HG03139 (cell line): ENCODE data around the gene CXorf49.
"Not testable (repeated sequence)": the region's sequence is repeated elsewhere in the genome, so short reads cannot be mapped to it uniquely, and the experiment has no call there.

Experiments
- ATAC-seq: cut with Tn5 transposase; IDR thresholded peaks from one replicate; pipeline ENCODE4 v1.9.1; 2021; ENCODE audit not compliant: unreplicated experiment

CXorf49 gene

DNA sequence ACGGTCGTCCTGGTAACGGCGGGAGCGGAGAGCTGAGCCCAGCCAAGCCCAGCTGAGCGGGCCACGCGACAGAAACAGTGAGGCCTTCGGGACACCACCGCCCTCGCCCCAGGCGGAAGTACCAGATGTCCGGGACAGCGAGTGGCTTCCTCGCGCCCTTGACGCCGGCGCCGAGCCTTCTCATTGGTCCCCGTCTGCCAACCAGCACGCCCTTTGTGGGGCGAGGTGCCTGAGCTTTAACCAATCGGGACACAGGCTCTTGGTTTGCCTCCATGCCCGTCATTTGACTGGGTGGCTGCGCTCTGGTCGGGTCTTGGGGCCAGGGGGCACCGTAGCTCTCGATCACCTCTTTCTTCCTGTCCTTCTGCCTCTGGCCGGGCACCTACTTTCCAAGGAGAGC, at the start of gene CXorf49:
CXorf49 (minus strand) TSS at position 101 of the 400 bp plus-strand sequence. CDS start 134 bp downstream, outside the sequence.
- ATAC-seq, result not testable (repeated sequence)

DNA sequence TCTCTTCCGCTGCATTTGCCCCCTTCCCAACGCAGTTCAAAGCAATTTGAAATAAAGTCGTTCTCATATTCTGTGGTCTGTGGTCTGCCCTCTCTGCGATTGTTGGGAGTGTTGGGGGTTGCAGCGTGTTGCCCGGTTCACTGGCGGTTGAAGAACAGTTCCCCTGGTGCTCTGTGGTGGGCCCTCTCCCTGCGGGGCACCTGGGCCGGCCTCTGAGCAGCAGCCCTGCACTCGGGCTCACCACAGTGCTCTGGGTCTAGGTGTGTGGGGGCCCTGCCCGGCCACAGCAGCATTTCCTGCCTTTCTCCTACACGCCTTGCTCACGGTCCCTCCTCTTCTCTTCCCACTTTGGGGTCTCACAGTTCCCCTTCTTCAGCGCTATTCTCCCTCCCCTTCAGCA, 49.0 kb upstream of the CXorf49 start:
- not testable (repeated sequence) for ATAC-seq

DNA sequence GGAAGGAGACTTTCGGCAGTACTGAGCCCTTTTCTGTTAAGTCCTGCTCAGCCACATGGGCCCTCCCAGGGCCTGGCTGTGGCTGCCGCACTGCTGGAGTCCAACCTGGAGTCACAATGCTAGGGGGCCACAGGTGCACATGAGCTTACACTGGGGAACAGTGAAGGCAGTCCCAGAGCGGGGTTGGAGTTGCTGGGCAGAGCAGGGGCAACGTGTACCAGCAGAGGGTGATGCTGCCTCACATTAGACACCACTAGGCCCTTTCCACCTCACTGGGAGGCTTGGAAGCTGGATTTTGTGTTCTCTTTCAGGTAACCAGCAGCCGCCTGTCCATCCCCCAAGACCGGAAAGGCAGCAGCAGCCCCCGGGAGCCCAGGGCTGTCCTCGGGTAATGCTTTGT, 47.5 kb upstream of the CXorf49 start:
- not testable (repeated sequence) for ATAC-seq

DNA sequence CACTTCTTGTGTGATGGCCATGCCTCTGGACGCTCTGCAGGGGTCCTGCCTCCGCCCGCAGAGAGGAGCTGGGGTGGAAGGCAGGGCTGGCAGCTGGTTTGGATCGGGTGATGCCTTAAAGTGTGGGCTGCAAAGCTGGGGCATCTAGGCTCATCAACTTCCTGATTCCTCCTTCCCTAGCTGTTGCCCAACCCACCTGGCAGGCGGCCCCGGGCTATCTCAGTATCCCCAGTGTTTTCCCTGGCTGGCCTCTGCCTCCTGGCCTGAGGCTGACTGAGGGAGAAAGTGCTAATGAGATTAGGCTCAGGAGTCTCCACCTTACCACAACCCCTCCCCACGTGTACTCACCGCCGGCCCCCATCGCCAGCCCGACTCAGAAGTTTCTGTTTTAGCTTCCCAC, 46.7 kb upstream of the CXorf49 start:
- not testable (repeated sequence) for ATAC-seq

DNA sequence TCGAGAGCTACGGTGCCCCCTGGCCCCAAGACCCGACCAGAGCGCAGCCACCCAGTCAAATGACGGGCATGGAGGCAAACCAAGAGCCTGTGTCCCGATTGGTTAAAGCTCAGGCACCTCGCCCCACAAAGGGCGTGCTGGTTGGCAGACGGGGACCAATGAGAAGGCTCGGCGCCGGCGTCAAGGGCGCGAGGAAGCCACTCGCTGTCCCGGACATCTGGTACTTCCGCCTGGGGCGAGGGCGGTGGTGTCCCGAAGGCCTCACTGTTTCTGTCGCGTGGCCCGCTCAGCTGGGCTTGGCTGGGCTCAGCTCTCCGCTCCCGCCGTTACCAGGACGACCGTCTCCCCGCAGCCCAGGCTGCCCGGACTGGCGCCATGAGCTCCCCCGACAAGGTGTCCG, 45.0 kb upstream of the CXorf49 start, which contains the start of gene CXorf49B:
CXorf49B (plus strand) TSS at position 301 of the 400 bp plus-strand sequence; CDS start at position 376, 75 bp downstream.
- ATAC-seq, result not testable (repeated sequence)

DNA sequence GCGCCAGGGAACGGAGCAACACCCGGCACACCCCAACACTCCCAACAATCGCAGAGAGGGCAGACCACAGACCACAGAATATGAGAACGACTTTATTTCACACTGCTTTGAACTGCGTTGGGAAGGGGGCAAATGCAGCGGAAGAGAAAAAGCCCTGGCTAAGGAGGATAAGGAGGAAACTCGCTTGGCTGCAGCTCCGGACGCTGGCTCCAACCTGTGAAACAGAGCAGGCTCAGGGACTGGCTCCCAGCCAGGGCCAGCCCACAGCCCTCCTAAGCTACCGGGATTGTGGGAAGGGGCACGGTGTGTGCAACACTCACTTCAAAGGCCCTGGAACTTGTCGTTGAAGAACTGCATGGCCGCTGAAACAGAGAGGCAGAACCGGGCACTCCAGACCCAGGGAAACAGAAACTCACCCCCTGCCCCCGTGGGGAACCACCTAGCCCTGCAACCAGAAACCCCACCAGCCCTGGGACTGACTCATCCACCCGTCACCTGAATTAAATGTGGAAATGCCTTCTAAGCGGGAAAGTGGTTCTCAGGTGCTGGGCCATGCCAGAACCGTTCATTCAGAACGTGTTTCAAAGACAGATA, 42.7 kb upstream of the CXorf49 start:
- not testable (repeated sequence) for ATAC-seq

DNA sequence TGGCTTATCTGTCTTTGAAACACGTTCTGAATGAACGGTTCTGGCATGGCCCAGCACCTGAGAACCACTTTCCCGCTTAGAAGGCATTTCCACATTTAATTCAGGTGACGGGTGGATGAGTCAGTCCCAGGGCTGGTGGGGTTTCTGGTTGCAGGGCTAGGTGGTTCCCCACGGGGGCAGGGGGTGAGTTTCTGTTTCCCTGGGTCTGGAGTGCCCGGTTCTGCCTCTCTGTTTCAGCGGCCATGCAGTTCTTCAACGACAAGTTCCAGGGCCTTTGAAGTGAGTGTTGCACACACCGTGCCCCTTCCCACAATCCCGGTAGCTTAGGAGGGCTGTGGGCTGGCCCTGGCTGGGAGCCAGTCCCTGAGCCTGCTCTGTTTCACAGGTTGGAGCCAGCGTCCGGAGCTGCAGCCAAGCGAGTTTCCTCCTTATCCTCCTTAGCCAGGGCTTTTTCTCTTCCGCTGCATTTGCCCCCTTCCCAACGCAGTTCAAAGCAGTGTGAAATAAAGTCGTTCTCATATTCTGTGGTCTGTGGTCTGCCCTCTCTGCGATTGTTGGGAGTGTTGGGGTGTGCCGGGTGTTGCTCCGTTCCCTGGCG, 2.3 kb upstream of the CXorf49 start:
- ATAC-seq, result not testable (repeated sequence)

DNA sequence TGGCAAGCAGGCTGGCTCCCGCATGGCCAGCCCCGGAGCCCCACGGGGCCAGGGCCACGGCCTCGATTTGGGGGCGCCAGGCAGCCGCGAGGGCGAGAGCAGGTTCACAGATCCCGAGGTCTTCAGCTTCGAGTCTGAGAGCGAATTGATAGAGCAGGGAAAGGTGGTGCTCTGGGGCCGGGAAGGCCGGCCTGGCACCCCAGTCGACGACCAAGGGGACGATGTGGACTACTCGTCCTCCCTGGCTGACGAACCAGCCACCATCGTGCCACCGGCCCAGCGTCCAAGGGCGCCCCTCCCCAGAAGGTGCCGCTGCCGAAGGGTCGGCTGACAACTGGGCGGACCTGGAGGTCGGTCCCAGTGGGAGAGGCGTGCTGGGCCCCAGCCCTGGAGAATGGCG, 1.1 kb upstream of the CXorf49 start:
- ATAC-seq, result not testable (repeated sequence)

DNA sequence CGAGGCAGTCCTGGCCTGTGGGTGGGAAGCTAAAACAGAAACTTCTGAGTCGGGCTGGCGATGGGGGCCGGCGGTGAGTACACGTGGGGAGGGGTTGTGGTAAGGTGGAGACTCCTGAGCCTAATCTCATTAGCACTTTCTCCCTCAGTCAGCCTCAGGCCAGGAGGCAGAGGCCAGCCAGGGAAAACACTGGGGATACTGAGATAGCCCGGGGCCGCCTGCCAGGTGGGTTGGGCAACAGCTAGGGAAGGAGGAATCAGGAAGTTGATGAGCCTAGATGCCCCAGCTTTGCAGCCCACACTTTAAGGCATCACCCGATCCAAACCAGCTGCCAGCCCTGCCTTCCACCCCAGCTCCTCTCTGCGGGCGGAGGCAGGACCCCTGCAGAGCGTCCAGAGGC, 1.8 kb downstream of the CXorf49 start:
- not testable (repeated sequence) for ATAC-seq

DNA sequence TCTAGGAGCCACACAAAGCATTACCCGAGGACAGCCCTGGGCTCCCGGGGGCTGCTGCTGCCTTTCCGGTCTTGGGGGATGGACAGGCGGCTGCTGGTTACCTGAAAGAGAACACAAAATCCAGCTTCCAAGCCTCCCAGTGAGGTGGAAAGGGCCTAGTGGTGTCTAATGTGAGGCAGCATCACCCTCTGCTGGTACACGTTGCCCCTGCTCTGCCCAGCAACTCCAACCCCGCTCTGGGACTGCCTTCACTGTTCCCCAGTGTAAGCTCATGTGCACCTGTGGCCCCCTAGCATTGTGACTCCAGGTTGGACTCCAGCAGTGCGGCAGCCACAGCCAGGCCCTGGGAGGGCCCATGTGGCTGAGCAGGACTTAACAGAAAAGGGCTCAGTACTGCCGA, 2.5 kb downstream of the CXorf49 start:
- not testable (repeated sequence) for ATAC-seq

DNA sequence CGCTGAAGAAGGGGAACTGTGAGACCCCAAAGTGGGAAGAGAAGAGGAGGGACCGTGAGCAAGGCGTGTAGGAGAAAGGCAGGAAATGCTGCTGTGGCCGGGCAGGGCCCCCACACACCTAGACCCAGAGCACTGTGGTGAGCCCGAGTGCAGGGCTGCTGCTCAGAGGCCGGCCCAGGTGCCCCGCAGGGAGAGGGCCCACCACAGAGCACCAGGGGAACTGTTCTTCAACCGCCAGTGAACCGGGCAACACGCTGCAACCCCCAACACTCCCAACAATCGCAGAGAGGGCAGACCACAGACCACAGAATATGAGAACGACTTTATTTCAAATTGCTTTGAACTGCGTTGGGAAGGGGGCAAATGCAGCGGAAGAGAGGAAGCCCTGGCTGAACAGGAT, 4.0 kb downstream of the CXorf49 start:
- not testable (repeated sequence) for ATAC-seq

DNA sequence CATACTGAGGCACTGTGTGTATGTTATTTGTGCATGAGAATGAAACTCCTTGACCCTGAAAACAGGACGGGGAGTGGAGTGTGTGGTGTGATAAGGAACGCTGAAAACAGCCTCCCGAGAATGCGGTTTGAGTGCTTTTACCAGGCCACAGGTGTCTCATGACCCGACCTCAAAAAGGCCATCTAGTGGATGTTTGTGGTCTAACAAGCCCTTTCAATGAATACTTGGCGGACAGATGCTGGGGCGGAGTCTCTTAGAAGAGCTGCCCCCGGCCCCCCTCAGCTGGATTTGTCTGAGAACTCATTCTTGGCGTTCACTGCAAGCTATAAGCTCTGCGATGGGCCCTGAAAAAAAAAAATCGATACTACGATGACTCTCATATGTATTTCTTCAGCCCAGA, 15.2 kb downstream of the CXorf49 start:
- not testable (repeated sequence) for ATAC-seq

DNA sequence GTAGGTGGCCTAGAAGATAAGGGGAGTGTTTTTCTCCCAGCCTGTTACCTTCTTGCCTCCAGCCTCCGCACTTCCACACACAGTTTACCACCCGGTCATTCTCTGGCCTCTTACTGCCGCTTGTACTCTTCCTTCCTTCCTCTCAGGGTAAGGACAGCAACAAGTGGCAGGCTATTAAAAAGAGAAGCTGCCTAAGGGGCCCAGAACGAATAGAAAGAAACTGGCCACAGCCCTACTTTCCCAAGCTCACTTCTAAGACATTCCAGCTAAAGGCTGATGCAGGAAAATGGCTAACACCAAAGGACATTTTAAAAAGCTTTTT, 19.1 kb downstream of the CXorf49 start:
- not testable (repeated sequence) for ATAC-seq

DNA sequence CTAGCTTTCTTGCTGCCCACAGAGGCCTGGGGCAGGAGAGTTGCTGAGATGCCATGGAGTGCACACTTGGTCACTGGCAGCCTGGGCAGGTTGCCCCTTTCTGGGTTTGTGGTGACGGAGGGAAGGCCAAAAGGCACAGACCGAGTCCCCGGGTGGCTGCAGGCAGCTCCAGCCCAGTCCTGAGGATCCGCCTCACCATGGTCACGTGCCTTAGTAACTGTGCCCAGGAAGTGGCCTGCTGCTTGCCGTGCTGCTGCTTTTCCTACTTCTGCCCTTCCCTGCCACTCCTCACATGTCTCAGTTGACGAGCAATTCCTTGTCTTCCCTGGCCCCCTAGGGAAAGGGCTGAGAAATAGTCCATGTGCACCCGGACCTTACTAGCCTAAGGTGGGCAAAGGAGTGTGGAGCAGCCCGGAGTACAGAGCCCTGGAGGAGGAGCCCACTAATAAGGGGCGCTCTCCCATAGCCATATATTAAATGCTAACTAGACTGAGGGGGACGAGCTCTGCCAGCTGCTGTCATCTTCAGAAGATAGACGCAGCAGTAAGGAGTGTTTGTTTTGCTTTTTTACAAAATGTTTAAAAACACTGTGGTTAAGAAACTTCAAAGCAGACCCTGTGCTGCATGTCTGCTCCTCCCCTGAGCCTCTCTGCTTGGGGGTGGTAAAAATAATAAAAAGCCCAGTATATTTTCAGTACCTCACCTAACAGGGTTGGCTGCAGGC, 19.6 kb downstream of the CXorf49 start:
- not testable (repeated sequence) for ATAC-seq

DNA sequence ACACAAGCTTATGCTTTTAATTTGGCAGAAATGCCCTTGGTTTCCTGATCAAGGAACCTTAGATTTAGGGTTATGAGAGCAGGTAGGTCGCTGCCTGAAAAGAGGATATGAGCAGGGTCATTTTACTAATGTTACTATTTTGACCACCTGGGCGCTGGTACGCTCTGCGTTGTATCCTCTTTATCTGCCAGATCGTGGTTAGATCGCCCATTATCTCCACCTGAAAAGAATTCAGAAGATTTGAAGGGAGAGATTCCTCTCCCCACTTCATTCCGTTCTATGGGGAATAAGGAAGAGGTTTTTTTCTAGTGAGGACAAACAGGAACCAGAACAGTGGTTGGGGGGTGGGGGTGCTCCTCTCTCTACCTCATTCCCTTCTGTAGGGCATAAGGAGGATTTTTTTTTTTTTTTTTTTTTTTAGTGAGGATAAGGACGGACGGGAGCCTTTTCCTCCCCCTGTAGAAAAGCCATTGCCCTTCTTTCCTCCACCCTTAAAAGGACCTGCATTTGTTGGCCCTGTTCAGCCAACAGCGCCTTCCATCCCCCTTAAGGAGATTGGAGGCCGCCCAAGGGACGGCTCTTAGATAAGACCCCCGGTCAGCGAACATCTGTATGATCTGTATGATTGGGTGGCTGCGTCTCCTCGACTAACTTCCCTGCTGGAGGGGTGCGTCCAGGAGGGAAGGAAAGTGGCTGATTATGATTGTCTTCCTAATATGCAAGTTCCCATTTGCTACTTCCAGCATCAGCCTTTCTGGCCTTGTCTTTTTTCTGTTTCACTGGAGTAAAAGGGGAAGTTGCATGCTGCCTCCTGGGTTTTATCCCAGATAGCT, 20.4 kb downstream of the CXorf49 start:
- not testable (repeated sequence) for ATAC-seq

DNA sequence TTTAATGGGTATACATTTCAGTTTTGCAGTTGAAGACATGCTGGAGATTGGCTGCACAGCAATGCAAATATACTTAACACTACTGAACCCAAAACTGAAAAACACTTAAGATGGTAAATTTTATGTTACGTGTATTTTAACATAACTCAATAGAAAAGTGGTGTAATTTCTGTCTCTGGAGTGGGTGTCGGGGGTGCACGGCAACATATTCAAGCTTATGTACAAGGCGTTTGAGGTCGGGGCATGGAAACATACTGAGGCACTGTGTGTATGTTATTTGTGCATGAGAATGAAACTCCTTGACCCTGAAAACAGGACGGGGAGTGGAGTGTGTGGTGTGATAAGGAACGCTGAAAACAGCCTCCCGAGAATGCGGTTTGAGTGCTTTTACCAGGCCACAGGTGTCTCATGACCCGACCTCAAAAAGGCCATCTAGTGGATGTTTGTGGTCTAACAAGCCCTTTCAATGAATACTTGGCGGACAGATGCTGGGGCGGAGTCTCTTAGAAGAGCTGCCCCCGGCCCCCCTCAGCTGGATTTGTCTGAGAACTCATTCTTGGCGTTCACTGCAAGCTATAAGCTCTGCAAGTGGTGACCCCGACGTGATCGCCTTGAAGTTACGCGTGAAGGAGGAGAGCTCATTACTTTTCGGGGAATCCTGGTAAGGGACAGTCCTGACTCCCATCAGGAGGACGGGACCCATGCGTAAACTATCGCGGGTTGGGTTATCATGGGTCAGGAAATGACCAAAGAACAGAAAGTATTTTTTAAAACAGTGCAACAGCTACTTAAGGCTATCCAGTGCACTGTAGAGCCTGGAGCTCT, 21.2 kb downstream of the CXorf49 start:
- not testable (repeated sequence) for ATAC-seq

DNA sequence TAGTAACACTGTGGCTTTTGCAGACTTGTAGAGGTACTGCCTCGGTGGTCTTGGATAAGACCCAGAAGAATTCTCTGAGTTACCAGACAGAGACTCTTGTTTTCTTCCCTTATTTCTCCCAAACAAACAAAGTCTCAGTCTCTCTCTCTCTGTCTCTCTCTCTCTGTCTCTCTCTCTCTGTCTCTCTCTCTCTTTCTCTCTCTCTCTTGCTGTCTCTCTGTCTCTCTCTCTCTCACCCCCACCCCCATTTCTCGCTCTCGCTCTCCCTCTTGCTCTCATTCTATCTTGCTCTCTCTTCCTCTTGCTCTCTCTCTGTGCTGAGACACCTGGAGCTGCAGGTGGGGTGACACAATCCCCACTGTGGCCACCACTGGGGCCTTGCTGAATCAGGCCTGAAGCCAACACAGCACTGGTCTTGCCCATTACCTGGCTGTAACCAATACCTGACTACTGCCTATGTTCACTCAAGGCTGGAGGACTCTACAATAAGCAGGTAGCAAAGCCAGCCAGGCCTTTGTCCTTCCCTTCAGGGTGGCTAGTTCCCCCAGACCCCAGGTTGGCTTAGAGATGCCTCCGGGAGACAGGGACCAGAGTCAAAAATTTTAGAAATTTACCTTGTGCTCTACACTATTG, 38.4 kb downstream of the CXorf49 start:
- no peak for ATAC-seq

DNA sequence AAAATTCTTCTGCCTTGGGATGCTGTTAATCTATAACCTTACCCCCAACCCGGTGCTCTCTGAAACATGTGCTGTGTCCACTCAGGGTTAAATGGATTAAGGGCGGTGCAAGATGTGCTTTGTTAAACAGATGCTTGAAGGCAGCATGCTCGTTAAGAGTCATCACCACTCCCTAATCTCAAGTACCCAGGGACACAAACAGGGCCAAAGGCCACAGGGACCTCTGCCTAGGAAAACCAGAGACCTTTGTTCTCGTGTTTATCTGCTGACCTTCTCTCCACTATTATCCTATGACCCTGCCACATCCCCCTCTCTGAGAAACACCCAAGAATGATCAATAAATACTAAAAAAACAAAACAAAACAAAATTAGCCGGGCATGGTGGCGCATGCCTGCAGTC, 40.9 kb downstream of the CXorf49 start:
- not testable (repeated sequence) for ATAC-seq

DNA sequence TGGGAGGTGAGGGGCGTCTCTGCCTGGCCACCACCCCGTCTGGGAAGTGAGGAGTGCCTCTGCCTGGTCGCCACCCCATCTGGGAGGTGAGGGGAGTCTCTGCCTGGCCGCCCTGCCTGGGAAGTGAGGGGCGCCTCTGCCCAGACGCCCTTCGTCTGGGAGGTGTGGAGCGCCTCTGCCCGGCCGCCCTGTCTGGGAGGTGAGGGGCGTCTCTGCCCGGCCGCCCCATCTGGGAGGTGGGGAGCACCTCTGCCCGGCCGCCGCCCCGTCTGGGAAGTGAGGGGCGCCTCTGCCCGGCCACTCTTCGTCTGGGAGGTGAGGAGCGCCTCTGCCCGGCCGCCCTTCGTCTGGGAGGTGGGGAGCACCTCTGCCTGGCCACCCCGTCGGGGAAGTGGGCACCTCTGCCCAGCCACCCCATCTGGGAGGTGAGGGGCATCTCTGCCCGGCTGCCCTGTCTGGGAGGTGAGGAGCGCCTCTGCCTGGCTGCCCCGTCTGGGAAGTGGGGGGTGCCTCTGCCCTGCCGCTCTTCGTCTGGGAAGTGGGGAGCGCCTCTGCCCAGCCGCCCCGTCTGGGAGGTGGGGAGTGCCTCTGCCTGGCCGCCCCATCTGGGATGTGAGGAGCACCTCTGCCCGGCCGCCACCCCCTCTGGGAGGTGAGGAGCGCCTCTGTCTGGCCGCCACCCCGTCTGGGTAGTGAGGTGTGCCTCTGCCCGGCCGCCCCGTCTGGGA, 41.9 kb downstream of the CXorf49 start:
- not testable (repeated sequence) for ATAC-seq
